IMR-90 (cell line): ENCODE results near the gene PPARD. TPM values are rescaled to one million over a fixed set of nuclear protein-coding genes. Genes with fewer than 3 reads are reported as not detected.

Experiments used
- ATAC-seq: fragments of 200-7000 bp; cut with Tn5 transposase; 2 replicates; pipeline ENCODE4 v1.9.1; 2020; ENCODE audit warnings: low read depth, mild to moderate bottlenecking, moderate library complexity
- BruUV-seq: library from RNA; stranded (reverse); fragments of 400-500 nt; replicated peaks from 2 replicates; lab custom pipeline; 2021; lab: Mats Ljungman, UMichigan
- CTCF ChIA-PET: fragments of 300-600 bp; formaldehyde crosslinking; extraction: SDS; loops from one replicate; lab custom pipeline; 2021; ENCODE audit warnings: antibody characterized with exemption; lab: Yijun Ruan, JAX
- POLR2A ChIA-PET: fragments of 300-600 bp; sonication (Branson Sonifier 250); formaldehyde crosslinking; loops from one replicate; lab custom pipeline; 2022; ENCODE audit warnings: antibody characterized with exemption; ENCODE audit not compliant: unreplicated experiment; lab: Charles Lee
- DNase-seq: peaks from one replicate; pipeline ENCODE4 v3.0.0; 2013
- H2AFZ ChIP-seq: replicated peaks from 2 replicates; pipeline ENCODE3; 2013; ENCODE audit warnings: low read length, mild to moderate bottlenecking; ENCODE audit not compliant: poor library complexity
- H2AK5ac ChIP-seq: 2 replicates; pipeline ENCODE4 v1.6.1; 2013; ENCODE audit warnings: low read depth, low read length, inconsistent platforms
- H2AK9ac ChIP-seq: replicated peaks from 2 replicates; pipeline ENCODE3; 2013; ENCODE audit warnings: mild to moderate bottlenecking, low read depth, low read length, moderate library complexity; ENCODE audit not compliant: poor library complexity
- H2BK120ac ChIP-seq: 2 replicates; pipeline ENCODE4 v1.6.1; 2013; ENCODE audit warnings: low read depth, low read length, inconsistent platforms
- H2BK15ac ChIP-seq: 3 replicates; pipeline ENCODE4 v1.6.1; 2013; ENCODE audit warnings: low read depth, low read length, inconsistent platforms
- H2BK20ac ChIP-seq: 2 replicates; pipeline ENCODE4 v1.6.1; 2013; ENCODE audit warnings: low read depth, mild to moderate bottlenecking, inconsistent platforms, low read length, moderate library complexity
- H2BK5ac ChIP-seq: 2 replicates; pipeline ENCODE4 v1.6.1; 2013; ENCODE audit warnings: mild to moderate bottlenecking, low read depth, low read length, inconsistent platforms; ENCODE audit not compliant: poor library complexity, severe bottlenecking
- H3K14ac ChIP-seq: replicated peaks from 2 replicates; pipeline ENCODE4 v1.6.1; 2013; ENCODE audit warnings: low read depth, low read length, inconsistent platforms
- H3K18ac ChIP-seq: 2 replicates; pipeline ENCODE4 v1.6.1; 2013; ENCODE audit warnings: low read depth, low read length, control low read depth
- H3K23ac ChIP-seq: 2 replicates; pipeline ENCODE4 v1.6.1; 2013; ENCODE audit warnings: low read depth, low read length, inconsistent platforms
- H3K27ac ChIP-seq: 2 replicates; pipeline ENCODE4 v1.5.1; 2013; ENCODE audit warnings: mild to moderate bottlenecking, control low read depth, low read length; ENCODE audit not compliant: insufficient read depth
- H3K27me3 ChIP-seq: 2 replicates; pipeline ENCODE4 v1.6.1; 2013; ENCODE audit warnings: low read length; ENCODE audit not compliant: control insufficient read depth, insufficient read depth
- H3K36me3 ChIP-seq: 2 replicates; pipeline ENCODE4 v1.6.1; 2013; ENCODE audit warnings: low read length, mixed read lengths; ENCODE audit not compliant: control insufficient read depth, insufficient read depth
- H3K4ac ChIP-seq: 2 replicates; pipeline ENCODE4 v1.6.1; 2013; ENCODE audit warnings: low read depth, low read length, inconsistent platforms
- H3K4me1 ChIP-seq: 2 replicates; pipeline ENCODE4 v1.6.1; 2013; ENCODE audit warnings: low read length, mixed read lengths; ENCODE audit not compliant: control insufficient read depth, insufficient read depth
- H3K4me2 ChIP-seq: 2 replicates; pipeline ENCODE4 v1.6.1; 2013; ENCODE audit warnings: low read depth, mild to moderate bottlenecking, control low read depth, low read length, moderate library complexity
- H3K4me3 ChIP-seq: 2 replicates; pipeline ENCODE4 v1.5.1; 2013; ENCODE audit warnings: low read depth, mild to moderate bottlenecking, control low read depth, low read length, moderate library complexity; ENCODE audit not compliant: insufficient read depth
- H3K56ac ChIP-seq: 2 replicates; pipeline ENCODE4 v1.6.1; 2013; ENCODE audit warnings: low read length, inconsistent platforms; ENCODE audit not compliant: insufficient read depth; ENCODE audit errors: extremely low read depth
- H3K79me1 ChIP-seq, 2 experiments: 2 replicates each; pipeline ENCODE4 v1.6.1; 2013; ENCODE audit warnings: low read length in 2 of 2, inconsistent platforms in 1 of 2, low read depth in 1 of 2
- H3K9ac ChIP-seq: 2 replicates; pipeline ENCODE4 v1.6.1; 2013; ENCODE audit warnings: low read depth, low read length, control low read depth
- H3K9me1 ChIP-seq: 2 replicates; pipeline ENCODE4 v1.6.1; 2013; ENCODE audit warnings: low read length, inconsistent platforms; ENCODE audit not compliant: insufficient read depth
- H3K9me3 ChIP-seq: 2 replicates; pipeline ENCODE4 v1.6.1; 2013; ENCODE audit warnings: low read length; ENCODE audit not compliant: control insufficient read depth, insufficient read depth
- H4K20me1 ChIP-seq: 2 replicates; pipeline ENCODE4 v1.6.1; 2013; ENCODE audit warnings: low read length, inconsistent platforms; ENCODE audit not compliant: insufficient read depth
- H4K5ac ChIP-seq: 2 replicates; pipeline ENCODE4 v1.6.1; 2013; ENCODE audit warnings: mild to moderate bottlenecking, low read depth, low read length, control low read depth
- H4K8ac ChIP-seq, 2 experiments: 2 replicates each; pipeline ENCODE4 v1.6.1; 2013; ENCODE audit warnings: low read depth in 2 of 2, low read length in 2 of 2, control low read depth in 1 of 2, inconsistent platforms in 1 of 2
- H4K91ac ChIP-seq: 2 replicates; pipeline ENCODE4 v1.6.1; 2013; ENCODE audit warnings: low read depth, low read length, inconsistent platforms; ENCODE audit not compliant: insufficient read depth
- BHLHE40 ChIP-seq: fragments of 150-350 bp; IDR thresholded peaks from 2 replicates; pipeline ENCODE4 v1.6.1; 2016; ENCODE audit warnings: mild to moderate bottlenecking, low read depth, low read length
- CEBPB ChIP-seq: IDR thresholded peaks from 2 replicates; pipeline ENCODE4 v1.6.1; 2012; ENCODE audit warnings: low read depth, low read length, improper control_type of control experiment
- CHD1 ChIP-seq: IDR thresholded peaks from 2 replicates; pipeline ENCODE4 v1.6.1; 2012; ENCODE audit warnings: low read depth, low read length, improper control_type of control experiment
- FOS ChIP-seq: fragments of 150-350 bp; IDR thresholded peaks from 2 replicates; pipeline ENCODE4 v1.6.1; 2016; ENCODE audit warnings: low read depth, low read length
- MAFK ChIP-seq: IDR thresholded peaks from 2 replicates; pipeline ENCODE4 v1.6.1; 2012; ENCODE audit warnings: low read depth, low read length, improper control_type of control experiment
- MAZ ChIP-seq: IDR thresholded peaks from 2 replicates; pipeline ENCODE4 v1.6.1; 2012; ENCODE audit warnings: low read depth, mild to moderate bottlenecking, low read length, improper control_type of control experiment, moderate library complexity, borderline replicate concordance
- MXI1 ChIP-seq: IDR thresholded peaks from 2 replicates; pipeline ENCODE4 v1.6.1; 2012; ENCODE audit warnings: low read depth, mild to moderate bottlenecking, low read length, moderate library complexity, borderline replicate concordance
- NFE2L2 ChIP-seq: fragments of 150-350 bp; IDR thresholded peaks from 2 replicates; pipeline ENCODE4 v1.6.1; 2016; ENCODE audit warnings: low read depth, mild to moderate bottlenecking, low read length
- RAD21 ChIP-seq: IDR thresholded peaks from 2 replicates; pipeline ENCODE4 v1.6.1; 2012; ENCODE audit warnings: low read length, improper control_type of control experiment
- RFX5 ChIP-seq: IDR thresholded peaks from 2 replicates; pipeline ENCODE4 v1.8.0; 2012; ENCODE audit warnings: low read depth, mild to moderate bottlenecking, low read length, moderate library complexity
- SMC3 ChIP-seq: fragments of 150-350 bp; IDR thresholded peaks from 2 replicates; pipeline ENCODE4 v1.6.1; 2016; ENCODE audit warnings: low read depth, mild to moderate bottlenecking, antibody characterized with exemption, low read length, moderate library complexity
- USF2 ChIP-seq: fragments of 150-350 bp; IDR thresholded peaks from 2 replicates; pipeline ENCODE4 v1.6.1; 2017; ENCODE audit warnings: mild to moderate bottlenecking, antibody characterized with exemption, low read length, low read depth
- WGBS, 2 experiments: methylation state at CpG; one replicate each; pipeline versions ENCODE4 v1.1.5 to v1.1.7; 2013; ENCODE audit warnings: missing lambda C conversion rate in 2 of 2; ENCODE audit not compliant: insufficient read length in 1 of 2; ENCODE audit errors: extremely low coverage in 2 of 2; 5-methylcytosine and 5-hydroxymethylcytosine counted together
- dilution Hi-C: fragments of 300-500 bp; cut with HindIII; formaldehyde crosslinking; loops from one replicate; pipeline ENCODE4 v1.14.3; 2018; ENCODE audit warnings: low sequenced_read_pairs; ENCODE audit not compliant: unreplicated experiment
- in situ Hi-C: fragments of 300-500 bp; cut with MboI; formaldehyde crosslinking; loops from 3 replicates; pipeline ENCODE4 v1.14.3; 2019; ENCODE audit warnings: low sequenced_read_pairs, inconsistent platforms, mixed read lengths
- intact Hi-C: fragments of 100-400 bp; cut with micrococcal nuclease; formaldehyde crosslinking; loops from 2 replicates; pipeline ENCODE4 v1.10.0; 2022
- polyA plus RNA-seq, 3 experiments: library from polyadenylated mRNA; depleted of rRNA; stranded (reverse); fragments of >200 nt; gene quantifications; 2 replicates each; pipeline ENCODE4 v1.2.3, GENCODE V29; 2012; ENCODE audit warnings: low replicate concordance in 1 of 3
- total RNA-seq: library from RNA; depleted of rRNA; stranded (reverse); fragments of >200 nt; gene quantifications from 2 replicates; pipeline ENCODE4 v1.2.3, GENCODE V29; 2012
- TF ChIP-seq, protein P1 (sequence below): fragments of 150-350 bp; IDR thresholded peaks from 2 replicates; pipeline ENCODE4 v1.6.1; 2016; ENCODE audit warnings: low read depth, mild to moderate bottlenecking, low read length, moderate library complexity, borderline replicate concordance
- TF ChIP-seq, protein P2 (sequence below): conservative IDR thresholded peaks from 2 replicates; pipeline ENCODE4 v1.5.1; 2012; ENCODE audit warnings: mild to moderate bottlenecking, low read depth, low read length, improper control_type of control experiment

The PPARD gene
- total and polyA plus RNA-seq, 2 of the 4 experiments (the other 2 are of a cell fraction) = 10.4 to 69.0 TPM

DNA sequence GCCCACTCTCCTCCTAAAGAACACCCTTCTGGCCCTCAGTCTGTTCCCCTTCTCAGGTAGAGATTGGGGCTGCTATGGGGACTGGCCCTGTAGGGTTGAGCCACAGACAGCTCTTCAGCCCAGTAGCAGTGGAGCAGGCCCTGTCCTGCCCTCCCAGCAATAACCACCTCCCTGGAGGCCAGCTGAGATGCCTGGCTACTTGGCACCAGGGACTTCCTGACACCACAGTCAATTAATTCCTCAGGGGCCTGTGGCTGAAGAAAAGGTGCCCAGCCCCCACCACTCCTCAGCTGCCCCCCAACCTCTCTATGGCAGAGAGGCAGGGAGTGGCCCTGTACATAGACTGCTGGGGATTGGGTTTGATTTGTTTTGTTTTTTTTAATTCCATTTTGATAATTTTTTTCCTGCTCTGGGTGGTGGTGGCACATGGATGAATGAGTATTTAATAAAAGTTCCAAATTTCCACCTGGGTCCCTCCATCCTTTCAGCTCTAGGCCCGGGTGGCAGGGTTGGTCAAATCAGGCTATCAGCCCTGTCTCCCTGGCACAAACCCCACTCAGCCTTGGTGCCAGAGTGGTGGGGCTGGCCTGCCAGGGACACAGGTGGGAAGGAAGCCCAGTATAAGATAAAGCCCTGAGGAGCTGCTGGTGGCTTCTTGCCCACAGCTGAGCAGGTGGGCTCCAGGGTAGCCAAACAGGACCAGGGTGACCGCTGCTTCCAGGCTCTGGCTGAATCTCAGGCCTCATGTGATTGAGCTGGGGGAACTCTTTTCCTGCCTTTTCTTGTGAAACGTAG, 46.6 kb upstream of the PPARD start:
- no peak for ATAC-seq
- H2AFZ ChIP-seq = no peak overlapping the region
- no peak overlapping the region for H3K18ac ChIP-seq
- H3K36me3 ChIP-seq = peaks cover 46% of the 10 kb centered on the region
- H2BK120ac ChIP-seq = no peak overlapping the region
- no TSS peak for BruUV-seq
- H2AK9ac ChIP-seq = no peak overlapping the region
- no peak overlapping the region for H3K9ac ChIP-seq
- in situ Hi-C loops = no loop called here
- H2AK5ac ChIP-seq = no peak overlapping the region
- TF ChIP-seq BHLHE40 (no peak), CEBPB (no peak), MAZ (no peak), USF2 (no peak), MXI1 (no peak), CHD1 (no peak), NFE2L2 (no peak), RAD21 (no peak), MAFK (no peak), SMC3 (no peak), RFX5 (no peak), FOS (no peak)
- TF ChIP-seq, protein P1, sequence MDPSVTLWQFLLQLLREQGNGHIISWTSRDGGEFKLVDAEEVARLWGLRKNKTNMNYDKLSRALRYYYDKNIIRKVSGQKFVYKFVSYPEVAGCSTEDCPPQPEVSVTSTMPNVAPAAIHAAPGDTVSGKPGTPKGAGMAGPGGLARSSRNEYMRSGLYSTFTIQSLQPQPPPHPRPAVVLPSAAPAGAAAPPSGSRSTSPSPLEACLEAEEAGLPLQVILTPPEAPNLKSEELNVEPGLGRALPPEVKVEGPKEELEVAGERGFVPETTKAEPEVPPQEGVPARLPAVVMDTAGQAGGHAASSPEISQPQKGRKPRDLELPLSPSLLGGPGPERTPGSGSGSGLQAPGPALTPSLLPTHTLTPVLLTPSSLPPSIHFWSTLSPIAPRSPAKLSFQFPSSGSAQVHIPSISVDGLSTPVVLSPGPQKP = no peak
- TF ChIP-seq, protein P2, sequence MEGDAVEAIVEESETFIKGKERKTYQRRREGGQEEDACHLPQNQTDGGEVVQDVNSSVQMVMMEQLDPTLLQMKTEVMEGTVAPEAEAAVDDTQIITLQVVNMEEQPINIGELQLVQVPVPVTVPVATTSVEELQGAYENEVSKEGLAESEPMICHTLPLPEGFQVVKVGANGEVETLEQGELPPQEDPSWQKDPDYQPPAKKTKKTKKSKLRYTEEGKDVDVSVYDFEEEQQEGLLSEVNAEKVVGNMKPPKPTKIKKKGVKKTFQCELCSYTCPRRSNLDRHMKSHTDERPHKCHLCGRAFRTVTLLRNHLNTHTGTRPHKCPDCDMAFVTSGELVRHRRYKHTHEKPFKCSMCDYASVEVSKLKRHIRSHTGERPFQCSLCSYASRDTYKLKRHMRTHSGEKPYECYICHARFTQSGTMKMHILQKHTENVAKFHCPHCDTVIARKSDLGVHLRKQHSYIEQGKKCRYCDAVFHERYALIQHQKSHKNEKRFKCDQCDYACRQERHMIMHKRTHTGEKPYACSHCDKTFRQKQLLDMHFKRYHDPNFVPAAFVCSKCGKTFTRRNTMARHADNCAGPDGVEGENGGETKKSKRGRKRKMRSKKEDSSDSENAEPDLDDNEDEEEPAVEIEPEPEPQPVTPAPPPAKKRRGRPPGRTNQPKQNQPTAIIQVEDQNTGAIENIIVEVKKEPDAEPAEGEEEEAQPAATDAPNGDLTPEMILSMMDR = no peak
- H3K79me1 ChIP-seq = no peaks in the 10 kb centered on the region
- H3K56ac ChIP-seq = no peak overlapping the region
- H3K9me3 ChIP-seq = no peaks in the 10 kb centered on the region
- ChIA-PET CTCF (interaction anchor here (0.7 kb wide), 1 partner anchor 154 kb away, joined by 4 read pairs; no protein-coding TSS in a partner anchor), POLR2A (no interaction called here)
- no peak overlapping the region for H4K8ac ChIP-seq
- intact Hi-C loops = loop anchor here (5.0 kb wide), 2 partner anchors 157 to 172 kb away; partner anchors contain the start of genes FANCE and RPL10A
- H4K91ac ChIP-seq = no peak overlapping the region
- H4K5ac ChIP-seq = no peak overlapping the region
- H3K4me3 ChIP-seq = no peak overlapping the region
- no peak overlapping the region for H2BK20ac ChIP-seq
- H3K4me1 ChIP-seq = peaks cover 4% of the 10 kb centered on the region; the same call in 1 of the 2 replicates
- dilution Hi-C loops = no loop called here
- no peaks in the 10 kb centered on the region for H3K27me3 ChIP-seq
- H3K23ac ChIP-seq = no peak overlapping the region
- H2BK15ac ChIP-seq = no peak overlapping the region
- H2BK5ac ChIP-seq = no peak overlapping the region
- no peak overlapping the region for H3K14ac ChIP-seq
- peaks cover 4% of the 10 kb centered on the region; the same call in 1 of the 2 replicates for H3K9me1 ChIP-seq
- DNase-seq = no peak
- H4K20me1 ChIP-seq = no peaks in the 10 kb centered on the region
- no peak overlapping the region for H3K4ac ChIP-seq
- H3K27ac ChIP-seq = no peak overlapping the region
- no CpG with 5 or more reads among the region's 3 CpGs for WGBS, 2 experiments
- no peak overlapping the region for H3K4me2 ChIP-seq
